Measurements from ENCODE around the gene ELMO3.
A peak's percentile ranks its signal among the peaks of the same experiment; 100 is the strongest.

The ELMO3 gene

DNA sequence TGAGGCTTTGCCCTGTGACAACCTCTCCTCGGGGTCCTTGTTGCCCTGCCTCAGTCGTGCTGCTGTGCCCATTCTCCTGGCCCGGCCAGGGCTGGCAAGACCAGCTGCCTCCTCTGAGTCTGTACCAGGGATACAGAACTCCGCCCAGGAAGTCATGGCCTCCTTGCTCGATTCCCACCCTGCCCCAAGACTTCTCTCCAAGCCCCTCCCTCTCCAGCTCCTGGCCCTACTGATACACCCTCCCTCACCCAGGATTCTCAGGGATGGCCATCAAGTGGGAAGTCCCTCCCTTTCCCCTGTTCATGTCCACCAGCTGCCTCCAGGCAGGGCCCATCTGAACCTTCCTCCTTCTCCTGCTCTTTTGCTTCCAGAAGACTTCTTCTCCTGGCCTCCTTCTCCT is 16.8 kb downstream of the ELMO3 start:
- DNase-seq (ENCODE audit: low read depth in 3 of 3), result no peak

DNA sequence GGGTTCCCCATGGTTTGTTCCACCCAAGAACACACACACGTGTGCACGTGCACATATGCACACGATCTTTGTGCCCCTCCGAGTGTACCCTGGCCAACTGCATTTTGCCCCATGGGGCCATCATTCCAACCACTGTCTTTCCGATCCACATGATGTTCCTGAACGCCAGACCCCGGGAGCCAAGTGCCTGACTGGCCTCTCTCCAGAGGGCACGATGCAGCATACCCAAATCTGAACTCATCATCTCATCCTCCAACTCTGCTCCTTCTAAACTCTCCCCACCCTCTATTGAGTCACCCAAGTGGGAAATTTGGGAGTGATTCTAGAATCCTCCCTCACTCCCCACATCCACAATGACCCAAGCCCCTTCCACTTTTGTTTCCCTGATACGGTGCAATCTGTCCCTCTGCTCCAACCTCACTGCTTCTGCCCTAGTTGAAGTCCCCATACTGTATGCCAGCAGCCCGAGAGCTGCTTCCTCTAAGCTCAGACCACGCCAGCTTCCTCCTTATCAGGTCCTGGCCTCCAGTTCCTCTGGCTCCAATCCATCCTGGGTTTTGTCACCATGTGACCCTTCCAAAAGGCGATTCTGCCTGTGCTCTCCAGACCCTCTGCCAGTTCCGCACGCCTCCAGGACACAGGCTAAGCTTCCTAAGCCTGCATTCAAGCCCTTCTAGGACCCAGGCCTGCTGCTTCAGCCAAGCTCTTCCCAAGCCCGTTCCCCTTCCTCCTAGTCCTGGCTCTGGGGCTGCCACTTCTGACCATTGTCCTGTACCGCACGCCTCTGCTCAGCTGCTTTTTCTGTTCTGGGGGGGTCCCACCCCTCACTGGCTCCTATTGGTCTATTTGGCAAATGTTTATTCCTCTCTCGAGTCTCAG is 17.9 kb downstream of the ELMO3 start:
- no peak for DNase-seq (ENCODE audit: low read depth in 3 of 3)

DNA sequence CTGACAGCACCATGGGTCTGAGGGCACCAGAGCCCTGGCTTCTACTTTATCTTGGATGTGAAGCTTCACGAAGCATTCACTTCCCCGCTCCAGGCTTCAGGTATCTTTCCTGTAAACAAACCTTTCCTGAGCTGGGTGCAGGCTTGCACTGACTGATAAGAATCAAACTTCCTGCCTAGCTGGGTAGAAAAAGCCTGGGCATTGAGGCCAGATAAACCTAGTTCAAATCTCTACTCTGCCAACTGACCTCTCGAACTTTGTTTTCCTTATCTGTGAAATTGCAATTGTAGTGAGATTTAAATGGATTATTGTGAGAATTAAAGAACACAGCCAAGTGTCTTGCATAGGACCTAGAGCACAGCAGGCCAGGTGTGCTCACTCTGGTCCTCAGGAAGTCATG is 25.1 kb downstream of the ELMO3 start:
- no peak for DNase-seq (ENCODE audit: low read depth in 3 of 3)

DNA sequence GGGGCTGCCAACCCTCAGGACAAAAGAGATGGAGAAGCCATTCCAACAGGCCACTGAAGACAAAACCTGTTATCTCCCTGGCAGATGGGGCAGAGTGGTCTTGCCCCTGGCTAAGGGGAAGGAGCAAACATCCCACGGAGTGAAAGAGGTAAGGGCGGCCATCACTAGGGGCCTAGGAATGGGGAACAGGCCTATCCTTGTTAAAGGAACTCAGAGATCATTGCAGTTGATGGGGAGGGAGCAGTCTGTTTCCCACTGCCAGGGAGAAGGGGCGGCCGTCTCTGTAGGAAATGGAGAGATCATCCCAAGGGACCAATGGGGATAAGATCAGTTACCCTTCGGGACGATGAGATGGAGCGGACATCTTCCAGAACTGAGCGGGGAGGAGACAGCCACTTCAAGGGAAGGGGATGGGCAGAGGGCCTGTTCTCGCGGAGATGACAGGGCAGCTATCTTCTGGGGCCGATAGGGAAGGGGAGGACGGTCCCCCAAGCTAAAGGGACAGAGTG is 27.4 kb downstream of the ELMO3 start:
- no peak for DNase-seq (ENCODE audit: low read depth in 3 of 3)

DNA sequence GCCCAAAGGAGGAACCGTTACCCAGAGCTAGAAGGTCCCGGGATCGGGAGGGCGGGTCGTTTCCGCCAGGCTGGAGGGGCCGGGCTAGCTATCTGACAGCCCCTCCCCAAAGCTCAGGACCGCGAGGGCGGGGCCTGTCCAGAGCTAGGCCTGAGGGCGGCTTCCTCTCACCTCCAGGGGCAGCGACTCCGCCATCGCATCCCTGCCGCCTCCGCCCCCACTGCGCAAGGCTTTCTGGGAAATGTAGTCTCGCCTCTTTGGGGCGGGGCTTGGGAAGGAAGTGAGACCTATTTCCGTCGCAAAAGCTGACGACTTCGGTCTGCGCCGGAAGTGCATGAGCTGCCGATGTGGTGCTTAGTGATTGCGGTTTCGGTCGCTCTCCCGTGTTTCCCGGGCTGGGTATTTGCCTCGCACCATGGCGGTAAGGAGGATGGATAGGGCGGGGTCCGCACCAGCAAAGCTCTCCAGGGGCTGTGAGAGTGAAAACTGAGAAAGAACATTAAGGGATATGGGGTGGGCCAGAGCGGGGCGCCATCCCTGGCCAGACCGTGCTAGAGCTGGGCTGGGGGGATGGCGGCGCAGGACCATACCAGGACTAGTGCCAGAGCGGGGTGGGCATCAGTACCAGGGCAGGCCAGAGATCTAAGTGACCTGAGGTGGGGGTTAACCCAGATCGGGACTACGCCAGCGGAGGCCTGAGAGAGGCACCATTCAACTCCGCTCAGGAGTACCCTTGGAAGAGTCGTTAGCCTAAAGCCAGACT is 28.1 kb downstream of the ELMO3 start, which contains the start of gene TMEM208:
Gene TMEM208 (plus strand): TSS at position 327 of the 763 bp plus-strand sequence. CDS start 89 bp downstream, at position 416.
- peak; percentile 96 to 99 (median 98) for DNase-seq (ENCODE audit: low read depth in 3 of 3)

DNA sequence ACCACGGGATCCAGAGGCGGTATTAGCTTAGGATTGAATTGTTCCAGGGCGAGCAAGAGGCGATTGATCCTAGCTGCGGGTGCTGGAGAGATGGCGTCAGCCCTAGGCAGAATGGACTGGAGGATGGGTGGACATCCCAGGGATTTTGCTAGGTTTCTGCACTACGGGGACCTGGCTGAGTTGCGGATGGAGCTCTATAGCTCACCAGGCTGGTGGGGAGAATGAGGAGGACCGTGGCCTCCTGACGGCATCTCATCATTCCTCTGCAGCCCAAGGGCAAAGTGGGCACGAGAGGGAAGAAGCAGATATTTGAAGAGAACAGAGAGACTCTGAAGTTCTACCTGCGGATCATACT is 28.6 kb downstream of the ELMO3 start:
- no peak for DNase-seq (ENCODE audit: low read depth in 3 of 3)

DNA sequence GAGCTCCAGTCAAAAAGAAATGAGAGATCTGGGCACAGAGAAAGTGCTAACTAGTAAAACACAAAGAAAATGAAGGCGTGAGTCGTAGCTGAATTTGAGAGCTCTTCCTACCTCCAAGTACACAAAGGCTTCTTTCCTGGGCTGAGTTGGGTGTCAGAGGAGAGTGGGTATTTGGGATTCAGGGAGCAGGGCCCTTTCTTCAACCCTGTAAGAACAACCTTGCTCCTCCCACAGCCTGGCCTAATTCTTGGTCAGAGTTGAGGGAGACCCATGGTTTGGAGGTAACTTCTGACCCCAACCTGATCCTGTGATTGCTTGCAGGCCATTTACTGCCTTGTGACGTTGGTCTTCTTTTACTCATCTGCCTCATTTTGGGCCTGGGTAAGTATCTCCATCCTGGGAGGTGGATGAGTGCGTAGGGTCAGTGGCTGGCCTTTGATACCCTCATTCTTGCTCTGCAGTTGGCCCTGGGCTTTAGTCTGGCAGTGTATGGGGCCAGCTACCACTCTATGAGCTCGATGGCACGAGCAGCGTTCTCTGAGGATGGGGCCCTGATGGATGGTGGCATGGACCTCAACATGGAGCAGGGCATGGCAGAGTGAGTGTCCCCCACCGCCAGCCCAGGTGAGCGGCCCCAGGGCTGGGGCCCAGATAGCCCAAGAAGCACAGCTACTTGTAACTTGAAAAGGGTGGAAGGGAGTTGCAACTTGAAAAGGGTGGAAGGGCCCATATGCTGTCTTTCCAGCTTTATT is 29.3 kb downstream of the ELMO3 start:
- DNase-seq (ENCODE audit: low read depth in 3 of 3), result no peak

DNA sequence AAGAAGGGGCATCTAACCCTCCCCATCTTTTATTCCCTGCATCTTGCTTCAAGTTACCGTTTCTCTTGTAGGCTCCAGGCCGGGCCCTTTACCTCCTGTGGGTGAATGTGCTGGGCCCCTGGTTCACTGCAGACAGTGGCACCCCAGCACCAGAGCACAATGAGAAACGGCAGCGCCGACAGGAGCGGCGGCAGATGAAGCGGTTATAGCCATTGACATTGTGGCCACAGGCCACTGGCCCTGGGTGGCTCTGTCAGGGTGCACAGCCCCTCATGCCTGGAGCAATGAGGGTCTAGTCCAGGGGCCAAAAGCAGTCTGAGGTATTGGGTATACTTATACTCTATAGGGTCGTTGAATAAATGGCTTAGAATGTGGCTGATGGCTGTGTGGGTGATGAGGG is 30.0 kb downstream of the ELMO3 start:
- no peak for DNase-seq (ENCODE audit: low read depth in 3 of 3)

DNA sequence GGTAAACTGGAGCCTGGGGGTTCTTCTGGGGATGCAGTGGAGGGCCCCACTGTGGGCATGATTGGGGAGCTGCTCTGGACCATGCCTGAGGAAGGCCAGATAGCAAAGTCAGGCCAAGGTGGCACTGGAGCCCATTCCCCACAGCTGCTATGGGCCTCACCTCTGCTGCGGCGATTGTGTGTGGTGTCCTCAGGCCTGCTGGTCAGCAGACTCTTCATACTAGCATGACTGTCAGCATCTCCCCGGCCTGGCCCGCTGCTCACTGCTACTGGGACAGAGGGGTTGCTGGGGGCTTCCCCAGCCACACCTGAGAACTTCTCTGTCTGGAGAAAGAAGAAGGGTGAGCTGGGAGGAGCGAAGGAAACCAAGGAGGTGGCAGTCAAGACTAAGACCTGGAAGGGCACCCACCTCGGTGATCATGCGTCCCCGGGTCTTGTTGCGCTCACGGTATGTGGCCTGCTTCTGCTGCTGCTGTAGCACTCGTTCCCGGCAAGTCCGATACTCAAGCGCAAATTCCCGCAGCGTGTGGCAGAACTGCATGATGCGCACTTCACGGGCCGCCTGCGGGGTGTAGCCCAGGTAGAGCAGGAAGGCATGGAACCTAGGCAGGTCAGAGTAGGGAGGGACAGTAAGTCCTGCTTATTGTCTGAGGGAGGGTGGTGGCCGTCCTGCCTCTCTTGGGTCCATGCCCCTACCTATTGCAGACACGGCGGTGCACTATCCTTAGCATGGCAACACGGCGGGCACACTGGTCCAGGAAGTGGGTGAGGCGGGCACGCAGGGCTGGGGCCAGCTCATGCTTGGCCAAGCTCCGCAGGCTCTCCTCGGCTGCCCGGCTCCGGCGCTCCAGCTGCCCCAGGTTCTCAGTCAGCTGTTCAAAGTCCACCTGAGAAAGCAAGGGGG is 31.2 kb downstream of the ELMO3 start:
- DNase-seq (ENCODE audit: low read depth in 3 of 3), result no peak

DNA sequence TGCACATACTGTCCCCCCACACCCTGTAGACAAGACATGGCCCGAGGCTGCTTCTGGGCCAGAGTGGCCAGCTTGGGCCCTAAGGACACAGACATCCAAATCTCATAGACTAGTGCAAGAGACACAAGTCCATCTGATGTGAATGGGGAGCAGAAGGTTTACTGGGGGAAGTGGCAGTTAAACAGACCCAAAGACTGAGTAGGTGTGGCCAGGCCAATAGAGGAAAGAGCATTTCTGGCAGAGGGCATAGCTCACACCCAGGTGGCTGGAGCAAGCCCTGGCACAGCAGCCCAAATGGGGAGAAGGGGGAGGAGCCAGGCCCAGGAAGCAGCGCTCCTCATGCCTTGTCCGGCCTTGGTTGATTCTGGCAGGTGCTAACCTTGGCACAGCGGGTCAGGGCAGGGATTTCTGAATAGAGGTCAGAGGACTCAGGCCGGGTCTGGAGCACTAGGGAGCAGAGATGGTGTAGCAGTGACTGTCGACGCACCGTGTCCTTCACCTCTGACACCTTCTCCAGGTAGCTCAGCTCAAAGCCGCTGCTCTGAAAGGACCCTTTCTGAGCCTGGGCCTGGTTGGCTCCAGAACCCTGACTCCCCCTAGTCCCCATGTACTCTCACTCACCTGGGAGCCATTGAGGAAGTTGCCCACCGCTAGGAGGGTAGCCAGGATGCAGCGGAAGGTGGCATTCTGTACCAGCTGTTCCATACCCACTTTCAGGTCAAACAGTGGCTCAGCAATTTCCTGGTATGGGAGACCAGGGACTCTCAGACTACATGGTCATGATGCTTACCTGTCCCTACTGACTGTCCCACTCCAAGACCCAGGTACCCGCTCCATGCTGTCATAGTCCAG is 32.1 kb downstream of the ELMO3 start:
- no peak for DNase-seq (ENCODE audit: low read depth in 3 of 3)

DNA sequence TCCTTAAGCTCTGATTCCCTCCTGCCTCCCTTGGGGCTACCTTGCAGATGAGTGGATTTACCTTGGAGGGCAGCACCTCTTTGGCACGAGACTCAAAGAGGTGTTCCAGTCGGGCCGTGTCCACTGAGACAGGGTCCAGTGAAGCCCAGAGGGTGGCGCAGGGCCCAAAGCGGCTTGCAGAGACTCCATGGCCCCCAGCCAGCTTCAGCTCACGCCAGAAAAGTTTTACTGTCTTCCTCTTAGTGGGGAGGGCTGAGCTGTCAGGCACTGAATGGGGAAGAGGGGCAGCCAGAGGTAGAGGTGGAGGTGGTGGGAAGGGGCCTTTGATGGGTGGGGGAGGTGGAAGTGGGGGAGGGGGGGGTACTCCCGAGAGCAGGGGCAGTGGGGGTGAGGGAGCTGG is 34.7 kb downstream of the ELMO3 start:
- DNase-seq (ENCODE audit: low read depth in 3 of 3), result no peak

DNA sequence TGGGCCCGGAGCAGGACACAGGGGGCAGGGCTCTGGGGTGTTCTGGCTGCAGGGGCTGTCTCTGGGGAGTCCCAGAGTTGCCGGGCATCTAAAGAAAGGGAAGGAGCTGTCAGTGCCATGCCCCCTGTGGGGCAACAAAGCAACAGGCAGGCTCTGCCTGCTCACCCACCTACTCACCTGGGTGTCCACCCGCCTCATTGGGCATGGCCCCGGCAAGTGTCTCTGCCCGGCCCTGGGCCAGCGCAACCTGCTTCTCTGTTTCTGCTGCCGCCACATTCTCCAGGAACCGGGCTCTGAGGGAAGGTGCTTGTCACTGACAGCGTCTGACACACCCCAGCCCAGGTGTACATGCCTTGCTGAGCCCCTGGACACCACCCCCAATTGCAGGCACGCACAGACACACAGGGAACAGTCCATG is 35.3 kb downstream of the ELMO3 start:
- no peak for DNase-seq (ENCODE audit: low read depth in 3 of 3)

DNA sequence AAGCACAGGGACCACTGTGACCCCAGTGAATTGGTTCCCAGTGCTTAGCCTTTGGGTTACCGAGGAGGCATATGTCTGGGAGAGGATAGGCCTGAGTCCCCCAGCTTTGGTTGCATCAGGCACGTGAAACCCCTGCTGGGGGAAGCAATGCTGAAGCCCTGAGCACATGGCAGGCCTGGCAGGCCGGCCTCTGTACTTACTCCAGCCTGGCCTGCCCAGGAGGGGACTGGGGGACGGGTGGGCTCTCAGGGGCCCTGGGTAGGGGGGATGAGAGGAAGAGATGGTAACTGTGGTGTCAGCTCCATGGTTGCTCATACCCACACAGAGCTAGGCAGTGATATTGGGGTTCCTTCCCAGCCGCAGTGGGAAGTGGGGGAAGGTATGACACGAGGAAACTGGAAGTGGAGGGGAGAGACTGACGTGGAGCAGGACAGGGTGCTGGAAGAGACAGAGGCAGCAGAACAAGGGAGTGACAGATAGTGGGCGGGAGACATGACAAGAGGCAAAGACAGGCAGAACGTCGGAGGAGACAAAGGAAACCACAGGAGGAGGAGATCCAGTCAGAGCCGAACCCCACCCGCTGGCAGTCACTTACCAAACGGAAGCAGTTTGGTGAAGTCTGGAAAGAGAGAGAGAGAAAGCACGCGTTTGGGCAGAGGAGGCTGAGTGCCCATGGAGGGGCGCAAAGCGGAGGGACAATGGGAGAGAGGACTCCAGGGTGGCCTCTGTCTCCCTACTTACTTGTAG is 37.1 kb downstream of the ELMO3 start:
- DNase-seq (ENCODE audit: low read depth in 3 of 3), result no peak

DNA sequence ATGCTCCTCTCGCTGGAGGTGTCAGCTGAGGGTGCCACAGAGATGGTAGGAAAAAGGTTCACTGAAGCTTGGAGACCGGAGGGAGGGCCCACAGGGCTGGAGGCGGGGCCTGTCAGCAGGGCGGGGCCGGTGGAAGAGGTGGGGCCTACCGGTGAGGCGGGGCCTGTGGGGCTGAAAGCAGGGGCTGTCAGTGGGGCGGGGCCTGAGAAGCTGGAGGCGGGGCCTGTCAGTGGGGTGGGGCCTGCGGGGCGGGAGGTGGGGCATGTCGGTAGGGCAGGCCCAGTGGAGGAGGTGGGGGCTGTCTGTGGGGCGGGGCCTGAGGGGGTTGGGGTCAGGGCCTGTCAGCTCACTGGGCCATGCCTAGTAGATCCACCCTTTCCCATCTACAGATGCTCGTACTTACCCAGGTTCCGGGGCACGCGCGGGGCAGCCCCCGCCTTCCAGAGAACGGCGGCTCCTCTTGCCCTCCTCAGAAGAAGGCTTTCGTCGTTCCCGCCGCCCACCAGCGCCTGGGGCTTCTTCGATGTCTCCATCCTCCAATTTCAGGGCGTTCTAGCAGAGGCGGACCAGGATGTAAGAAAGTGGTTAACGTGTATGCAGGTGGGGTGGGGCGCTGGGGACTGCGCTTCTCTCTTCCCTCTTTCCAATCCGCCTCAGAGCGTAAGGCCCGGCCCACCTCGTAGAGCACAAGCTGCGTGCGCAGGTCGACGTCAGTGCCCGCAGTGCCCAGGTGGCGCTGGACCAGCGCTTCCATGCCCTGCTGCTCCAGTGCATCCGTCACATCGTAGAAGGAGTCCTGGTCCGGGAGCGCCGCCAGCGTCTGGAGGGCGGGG is 37.8 kb downstream of the ELMO3 start:
- DNase-seq (ENCODE audit: low read depth in 3 of 3), result peak; percentile 64 to 82 (median 66)

DNA sequence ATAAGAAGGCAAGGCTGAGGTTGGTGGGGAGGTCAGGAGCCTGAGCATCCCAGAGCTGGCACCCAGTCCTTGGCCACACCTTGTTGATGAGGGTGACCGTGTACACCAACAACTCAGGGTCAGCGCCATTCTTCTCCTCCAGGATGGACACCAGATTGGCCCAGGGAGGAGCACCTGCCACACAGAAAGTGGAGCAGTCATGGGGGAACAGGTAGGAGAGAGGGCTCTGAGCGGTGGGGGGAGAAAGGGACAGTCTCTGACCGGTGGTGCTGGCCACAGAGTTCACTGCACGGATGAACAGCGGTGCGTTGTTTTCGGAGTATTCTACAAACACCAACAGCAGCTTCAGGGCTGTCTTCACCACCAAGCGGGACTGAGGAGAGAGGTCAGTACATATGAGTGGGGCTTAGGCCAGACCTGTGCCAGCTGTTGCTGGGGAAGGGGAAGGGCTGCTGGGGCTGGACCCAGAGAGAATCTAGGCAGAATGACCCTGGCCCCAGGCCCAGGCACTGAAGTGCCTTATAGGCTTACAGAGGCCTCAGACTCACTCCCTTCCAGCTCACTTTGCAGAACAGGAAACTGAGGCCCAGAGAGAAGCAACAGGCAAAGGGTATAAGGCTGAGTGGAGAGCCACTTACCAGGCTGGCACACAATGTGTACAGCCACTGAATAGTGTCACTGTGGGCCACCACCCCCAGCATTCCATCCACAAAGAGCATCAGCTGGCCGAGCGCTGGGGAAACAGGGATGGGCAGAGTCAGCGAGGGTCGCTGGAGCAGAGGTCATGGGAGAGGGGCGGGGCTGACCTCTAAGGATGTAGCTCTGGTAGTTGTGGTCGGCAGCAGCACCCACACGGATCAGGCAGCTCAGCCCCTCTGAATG is 38.7 kb downstream of the ELMO3 start:
- DNase-seq (ENCODE audit: low read depth in 3 of 3), result no peak

DNA sequence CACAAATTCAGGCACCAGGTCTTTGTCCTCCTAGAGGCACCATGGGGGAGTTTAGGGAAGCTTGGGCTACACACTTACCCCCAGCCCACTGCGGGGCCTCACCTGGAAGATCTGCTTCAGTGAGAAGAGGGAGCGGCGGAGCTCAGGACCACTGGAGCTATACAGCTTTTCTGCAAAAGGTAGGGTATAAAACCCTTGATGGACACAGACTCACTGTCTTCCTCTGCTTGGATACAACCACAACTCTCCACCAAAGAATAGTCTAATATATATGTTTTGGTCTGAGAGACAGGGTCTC is 39.3 kb downstream of the ELMO3 start:
- DNase-seq (ENCODE audit: low read depth in 3 of 3), result no peak

DNA sequence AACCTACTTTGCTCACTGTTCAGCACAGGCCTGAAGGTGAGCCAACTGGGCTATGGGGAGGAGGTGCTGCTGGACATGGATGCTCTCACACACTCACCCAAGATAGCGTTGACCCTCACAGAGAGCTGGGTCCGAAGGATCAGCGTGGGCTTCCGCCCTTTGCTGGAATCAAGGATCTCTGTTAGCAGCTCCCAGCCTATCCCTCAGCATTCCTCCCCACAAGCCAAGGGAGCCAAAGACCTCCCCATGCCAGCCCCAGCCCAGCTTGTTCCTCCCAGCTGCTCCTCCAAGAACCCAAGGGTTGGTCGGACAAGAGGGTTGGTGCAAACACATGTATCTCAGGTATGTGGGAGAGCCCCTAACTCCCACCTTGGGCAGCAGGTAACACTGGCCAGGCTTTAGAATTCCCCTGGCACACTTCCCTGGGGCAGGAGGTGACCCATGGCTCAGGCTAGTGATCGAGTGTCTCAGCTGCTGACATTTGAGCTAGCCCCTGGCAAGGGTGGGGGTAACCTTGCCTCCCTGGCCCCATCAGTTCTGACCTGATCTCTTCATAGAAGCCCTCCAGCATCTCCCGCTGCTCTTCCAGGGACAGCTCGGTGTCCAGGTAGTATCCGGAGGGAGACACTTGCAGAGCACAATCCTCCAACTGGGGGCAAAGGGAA is 40.0 kb downstream of the ELMO3 start:
- no peak for DNase-seq (ENCODE audit: low read depth in 3 of 3)
